D341Med (cell line): ENCODE results near the gene MAPRE2.

Experiments
- DNase-seq: peaks from one replicate; pipeline ENCODE4 v3.0.0; 2012; ENCODE audit warnings: low spot score

MAPRE2 gene

DNA sequence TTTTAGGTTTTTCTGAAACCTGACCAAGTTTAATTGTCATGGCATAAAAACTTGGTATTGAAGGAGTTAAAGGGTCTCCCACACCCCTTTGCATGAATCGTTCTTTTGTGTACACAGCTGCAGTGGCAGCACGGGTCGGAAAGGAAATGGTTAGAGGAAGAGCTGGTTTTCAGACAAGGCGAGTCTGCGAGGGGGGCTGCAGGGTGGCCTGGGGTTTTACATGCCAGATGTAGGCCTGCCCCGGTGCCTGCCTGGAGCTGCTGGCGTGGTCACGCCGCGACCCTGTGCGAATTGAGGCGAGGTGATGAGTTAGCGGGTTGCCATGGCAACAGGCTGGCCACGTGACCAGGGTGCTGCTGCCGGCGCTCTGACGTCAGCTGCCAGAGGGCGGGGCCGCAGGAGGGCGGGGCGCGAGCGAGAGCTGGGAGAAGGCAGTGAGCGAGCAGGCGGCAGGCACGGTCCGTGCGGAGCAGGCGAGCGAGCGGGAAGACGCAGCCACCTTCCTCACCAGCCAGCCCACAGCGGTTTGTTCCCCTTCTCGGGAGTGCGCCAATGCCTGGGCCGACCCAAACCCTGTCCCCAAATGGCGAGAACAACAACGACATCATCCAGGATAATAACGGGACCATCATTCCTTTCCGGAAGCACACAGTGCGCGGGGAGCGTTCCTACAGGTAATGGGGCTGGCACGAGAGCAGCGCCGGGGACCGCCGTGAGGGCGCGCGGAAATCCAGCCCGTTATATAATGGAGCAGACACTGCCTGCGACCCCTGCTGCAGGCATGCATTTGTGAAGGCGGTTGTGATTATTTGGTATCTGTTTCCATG, at the start of gene MAPRE2:
TSS of gene MAPRE2 (plus strand) at position 426 of the 827 bp plus-strand sequence. CDS start at position 553, 127 bp downstream.
- peak; percentile 100 for DNase-seq

DNA sequence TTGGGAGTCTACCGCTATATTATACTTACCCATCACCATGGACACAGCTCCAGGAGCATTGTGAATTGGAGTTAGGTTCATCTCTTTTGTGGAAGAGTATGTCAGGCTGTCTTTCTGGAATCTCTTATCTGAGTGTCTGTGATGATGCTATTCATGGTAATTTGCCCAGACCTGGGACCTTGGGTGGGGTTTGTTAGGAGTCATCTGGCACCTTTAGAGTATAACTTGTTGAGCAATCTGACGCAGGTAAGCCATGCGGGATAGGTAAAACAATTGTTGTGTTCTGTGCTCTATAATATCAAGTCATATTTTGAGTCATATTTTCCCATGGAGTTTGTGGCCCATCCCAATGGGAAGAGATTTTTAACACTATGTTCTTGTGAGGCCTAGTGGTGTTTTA, 49.7 kb upstream of the MAPRE2 start:
- no peak for DNase-seq

DNA sequence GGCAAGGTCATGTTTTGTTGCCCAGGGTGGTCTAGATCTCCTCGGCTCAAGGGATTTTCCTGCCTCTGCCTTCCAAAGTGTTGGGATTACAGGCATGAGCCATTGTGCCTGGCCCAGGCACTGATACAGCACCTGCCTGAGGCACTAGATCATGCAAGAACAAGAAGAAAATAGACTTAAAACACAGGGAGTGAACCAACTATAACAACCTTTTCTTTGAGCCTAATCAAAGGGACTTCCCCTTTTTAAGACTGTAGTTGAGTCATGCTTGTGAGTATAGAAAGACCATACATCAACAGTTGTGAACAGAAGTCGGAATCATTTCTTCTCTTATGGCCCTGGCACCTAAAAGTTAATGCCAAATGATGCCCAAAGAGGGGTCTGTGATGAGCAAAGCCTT, 47.9 kb upstream of the MAPRE2 start:
- no peak for DNase-seq

DNA sequence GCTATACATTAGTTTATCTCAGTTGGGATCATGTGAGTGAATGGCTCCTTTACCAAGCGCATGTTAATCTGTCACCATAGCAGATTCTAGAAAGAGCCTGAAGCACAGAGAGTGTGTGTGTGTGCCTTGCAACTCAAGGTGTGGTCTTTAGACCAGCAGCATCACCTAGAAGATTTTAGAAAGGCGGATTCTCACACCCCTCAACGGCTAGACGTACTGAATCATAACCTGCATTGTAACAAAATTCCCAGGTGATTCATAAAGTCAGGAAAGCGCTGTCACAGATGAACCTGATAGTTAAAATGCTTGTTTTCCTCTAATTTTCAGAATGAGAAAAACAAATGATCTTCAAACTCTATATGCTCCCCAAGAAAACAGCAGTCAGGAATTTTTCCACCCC, 45.5 kb upstream of the MAPRE2 start:
- DNase-seq, result no peak

DNA sequence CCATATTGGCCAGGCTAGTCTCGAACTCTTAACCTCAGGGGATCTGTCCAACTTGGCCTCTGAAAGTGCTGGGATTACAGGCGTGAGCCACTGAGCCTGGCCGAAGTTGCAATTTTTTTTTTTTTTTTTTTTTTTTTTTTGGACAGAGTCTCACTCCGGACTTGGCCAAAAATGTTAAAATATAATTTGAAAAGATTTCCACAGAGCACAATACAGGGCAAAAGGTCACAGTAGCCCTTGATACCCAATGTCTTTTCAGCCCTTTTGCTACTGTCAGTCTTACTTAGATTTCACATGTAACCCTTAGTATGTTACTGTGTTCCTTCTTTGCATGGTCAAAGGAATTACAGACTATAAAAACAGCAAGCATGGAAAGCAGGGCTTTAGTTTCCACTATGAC, 42.6 kb upstream of the MAPRE2 start:
- DNase-seq, result no peak

DNA sequence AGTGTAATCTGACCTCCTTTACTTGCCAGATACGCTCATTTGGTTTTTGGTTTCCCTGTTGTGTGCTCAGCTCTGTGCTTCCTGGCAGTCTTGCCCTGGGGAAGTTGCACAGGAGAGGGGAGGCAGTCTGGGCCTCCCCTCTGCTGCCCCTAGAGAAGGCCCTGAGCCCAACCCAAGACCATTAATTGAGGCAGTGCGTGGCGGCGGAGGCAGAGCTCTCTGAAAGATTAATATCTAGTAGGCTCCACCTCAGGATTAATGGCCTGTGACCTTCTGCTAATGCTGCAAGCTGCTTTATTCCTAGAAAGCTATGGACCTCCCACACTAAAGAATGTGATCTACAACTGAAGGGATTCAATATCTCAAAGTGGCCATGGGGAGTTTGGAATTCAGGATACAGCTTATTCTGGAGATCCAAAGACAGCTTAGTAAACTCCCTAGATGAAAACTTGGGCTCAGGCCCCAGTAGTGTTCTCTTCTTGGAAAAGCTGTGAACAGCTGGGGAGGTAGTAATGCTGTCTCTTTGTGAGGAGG, 41.4 kb upstream of the MAPRE2 start:
- peak; percentile 45 for DNase-seq

DNA sequence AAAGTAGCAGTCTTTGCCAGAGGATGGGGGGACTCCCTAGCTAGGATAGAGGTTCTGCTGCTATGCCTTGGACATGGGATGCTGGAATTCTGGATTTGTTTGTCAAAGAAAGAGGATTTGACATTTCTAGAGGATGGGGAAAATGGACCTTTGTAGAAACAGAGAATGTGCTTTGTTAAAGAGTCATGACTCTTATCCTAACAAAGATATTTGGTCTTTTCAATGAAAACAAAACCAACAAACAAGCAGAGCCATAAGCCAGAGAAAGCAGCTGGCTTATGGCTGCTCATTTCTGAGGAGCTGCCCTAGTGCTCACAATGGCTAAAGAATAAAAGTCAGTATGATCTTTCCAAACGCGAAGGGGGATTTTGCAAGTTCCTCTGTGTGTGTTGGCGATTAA, 40.8 kb upstream of the MAPRE2 start:
- DNase-seq, result no peak

DNA sequence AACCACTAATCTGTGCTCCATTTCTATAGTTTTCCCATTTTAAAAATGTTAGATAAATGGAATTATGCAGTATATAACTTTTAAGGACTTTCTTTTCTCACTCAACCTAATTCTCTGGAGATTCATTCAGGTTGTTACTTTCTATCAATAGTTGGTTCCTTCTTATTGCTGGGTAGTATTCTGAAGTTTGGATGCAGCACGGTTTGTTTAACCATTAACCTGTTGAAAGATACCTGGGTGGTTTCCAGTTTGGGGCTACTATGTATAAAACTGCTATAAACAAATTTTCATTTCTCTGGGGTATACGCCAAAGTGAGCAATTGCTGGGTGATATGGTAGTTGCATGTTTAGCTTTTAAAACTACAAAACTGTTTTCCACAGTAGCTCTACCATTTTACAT, 39.1 kb upstream of the MAPRE2 start:
- no peak for DNase-seq

DNA sequence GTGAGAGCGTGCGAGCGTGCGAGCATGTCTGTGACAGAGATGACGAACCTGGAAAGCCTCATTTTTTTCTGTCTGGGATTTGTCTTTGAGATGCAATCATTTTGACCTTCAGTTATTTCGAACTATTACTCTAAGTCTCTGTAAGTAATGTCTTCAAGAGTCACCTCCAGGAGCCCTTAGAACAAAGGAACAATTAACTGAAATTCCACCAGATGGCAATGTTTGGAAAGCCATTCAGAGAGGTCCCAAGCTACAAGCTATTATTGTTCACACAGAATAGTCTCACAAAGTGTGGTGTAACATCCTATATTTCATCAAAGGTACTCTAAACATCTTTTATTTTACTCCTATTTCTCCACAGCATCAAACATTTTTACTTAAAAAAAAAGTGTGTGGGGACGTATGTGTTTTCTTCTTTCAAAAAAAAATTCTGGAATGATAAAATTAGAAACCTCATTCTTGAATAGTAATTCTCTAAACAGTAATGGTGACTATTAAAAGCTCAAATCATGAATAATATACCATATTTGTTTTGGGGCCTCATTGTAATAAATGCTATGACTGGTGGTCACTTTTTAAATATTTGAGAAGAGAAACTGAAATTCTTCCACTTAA, 35.1 kb upstream of the MAPRE2 start:
- peak; percentile 75 for DNase-seq

DNA sequence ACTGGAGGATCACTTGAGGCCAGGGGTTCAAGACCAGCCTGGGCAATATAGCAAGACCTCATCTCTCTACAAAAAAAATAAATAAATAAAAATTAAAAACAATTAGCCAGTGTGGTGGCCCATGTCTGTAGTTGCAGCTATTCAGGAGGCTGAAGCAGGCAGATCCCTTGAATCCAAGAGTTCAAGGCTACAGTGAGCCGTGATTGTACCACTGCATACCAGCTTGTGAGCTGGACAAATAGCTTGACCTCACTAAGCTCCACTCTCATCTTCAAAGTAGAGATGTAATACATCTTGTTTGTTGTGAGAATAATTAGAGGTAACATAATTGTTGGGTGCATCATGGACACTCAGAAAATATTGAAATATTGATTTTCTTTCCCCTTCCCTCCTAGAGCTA, 31.1 kb upstream of the MAPRE2 start:
- DNase-seq, result no peak

DNA sequence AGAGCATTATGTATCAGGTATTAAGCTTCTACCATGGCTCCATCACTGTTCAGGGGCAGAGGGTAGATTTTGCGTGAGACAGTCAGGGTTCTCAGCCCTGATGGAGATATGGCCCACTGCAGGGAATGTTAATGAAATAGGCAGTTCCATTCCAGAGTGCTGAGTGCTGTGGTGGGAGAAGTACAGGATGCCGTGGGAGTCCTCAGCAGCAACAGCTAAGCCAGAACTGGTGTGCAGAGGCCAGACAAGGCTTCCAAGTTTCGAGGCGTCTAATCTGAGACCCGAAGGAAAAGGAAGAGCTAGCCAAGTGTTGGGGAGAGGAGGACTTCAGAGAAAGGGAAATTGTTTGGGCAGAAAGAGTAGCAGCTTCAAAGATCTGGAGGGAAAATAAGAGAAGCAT, 30.2 kb upstream of the MAPRE2 start:
- no peak for DNase-seq

DNA sequence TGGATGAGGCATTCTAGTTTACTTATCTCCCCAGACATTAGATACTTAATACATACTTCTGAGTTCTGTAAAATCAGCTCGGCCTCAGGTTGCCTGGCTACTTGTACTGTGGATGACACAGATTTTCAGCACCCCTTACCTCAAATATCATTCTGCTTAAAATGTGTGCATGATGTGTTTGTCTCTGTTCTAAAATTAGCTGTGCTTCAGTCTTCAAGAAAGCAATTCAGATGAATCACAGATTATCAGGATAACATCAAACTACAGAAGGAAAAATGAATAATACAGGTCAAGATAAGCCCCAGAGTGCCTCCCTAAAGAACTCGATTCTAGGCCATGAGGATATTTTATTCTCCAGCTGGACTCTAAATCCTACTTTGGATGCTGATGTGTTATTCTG, 21.3 kb upstream of the MAPRE2 start:
- DNase-seq, result no peak

DNA sequence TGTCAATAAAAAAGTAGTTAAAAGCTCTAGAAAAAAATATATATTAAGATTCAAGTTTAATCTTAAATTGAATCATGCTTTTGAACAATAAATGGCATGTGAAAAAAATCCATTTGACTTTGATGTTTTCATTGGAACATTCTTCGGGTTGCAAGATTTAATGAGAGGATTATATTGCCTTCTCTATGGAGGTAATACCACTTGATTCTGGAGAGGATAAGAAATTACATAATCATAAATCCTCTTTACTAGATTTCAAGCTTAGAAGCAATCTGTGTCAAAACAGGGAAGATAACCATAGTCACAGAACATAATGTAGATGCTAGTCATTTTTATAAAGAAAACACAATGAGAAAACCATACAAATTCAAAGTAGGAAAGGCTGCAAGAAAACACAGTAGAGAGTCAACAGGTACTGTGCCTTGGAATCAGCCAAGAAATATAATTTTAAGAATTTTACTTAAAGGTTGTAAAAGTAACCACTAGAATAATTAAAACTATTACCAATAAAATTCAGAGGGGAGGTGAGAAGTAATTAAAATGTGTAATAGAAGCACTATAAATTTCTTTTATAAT, 18.7 kb upstream of the MAPRE2 start:
- peak; percentile 46 for DNase-seq

DNA sequence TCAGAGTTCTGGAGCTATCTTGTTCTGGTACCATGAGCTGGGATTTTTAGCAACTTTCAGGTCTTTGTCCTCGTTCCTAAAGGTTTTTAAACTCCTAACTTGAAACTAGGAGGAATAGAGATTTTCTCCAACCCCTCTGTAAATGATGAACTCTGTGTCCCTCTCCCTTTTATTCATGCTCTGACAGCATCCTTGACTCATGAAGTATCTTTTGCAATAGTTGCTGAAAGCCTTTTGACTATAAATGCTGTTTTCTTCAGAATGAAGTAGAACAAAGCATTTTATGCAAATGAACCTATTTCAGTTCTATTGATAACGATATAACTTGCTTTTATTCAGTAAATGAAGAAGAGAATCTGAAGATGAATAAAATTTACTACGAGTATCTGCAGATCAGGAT, 17.0 kb upstream of the MAPRE2 start:
- no peak for DNase-seq

DNA sequence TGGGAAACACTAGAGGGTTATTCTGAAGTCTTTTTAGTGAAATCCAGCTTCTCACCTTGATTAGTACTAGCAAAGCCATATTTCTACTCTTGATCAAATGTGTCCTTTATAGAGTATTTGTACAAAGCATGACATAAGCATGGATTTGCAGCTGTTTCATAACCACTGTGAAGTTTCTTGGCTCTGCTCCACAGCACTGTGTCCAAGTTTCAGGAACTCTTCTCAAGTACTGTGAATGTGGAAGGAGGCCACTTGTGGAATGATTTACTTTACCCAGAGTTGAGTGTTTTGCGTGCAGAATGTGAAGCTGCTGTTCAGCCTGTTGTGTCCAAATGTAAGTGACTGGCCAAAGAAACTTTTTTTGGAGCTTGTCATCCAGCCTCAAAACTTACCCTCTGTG, 16.2 kb upstream of the MAPRE2 start:
- DNase-seq, result no peak

DNA sequence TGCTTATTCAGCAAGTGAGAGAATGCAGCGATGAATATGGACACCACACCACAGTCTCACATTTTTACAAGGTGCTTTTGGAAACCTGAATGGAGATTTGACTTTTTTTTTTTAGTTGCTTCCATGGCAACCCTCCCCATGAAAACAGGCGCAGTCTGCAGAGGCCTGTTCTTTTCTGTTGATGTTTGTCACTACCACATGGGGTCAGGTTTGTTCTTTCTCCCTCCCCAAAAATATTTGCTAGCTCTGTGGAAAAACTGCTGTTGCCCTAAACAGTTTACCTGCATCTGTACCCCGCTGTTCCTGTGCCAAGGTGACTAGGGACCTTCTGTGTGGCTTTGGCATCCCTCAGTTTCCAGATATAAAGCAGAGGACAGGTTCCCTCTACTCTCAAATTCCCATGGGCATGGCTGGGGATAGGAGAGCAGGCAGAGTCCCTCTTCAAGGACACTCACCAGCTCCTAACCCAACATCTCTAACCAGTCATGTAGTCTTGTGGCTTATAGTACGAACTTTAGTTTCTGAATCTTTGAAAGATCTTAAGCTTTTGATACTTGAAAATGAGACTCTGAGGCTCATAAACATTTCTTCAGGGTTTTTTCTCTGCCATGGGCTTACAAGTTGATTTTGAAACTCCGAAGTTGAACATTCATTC, 14.7 kb upstream of the MAPRE2 start:
- peak; percentile 58 for DNase-seq

DNA sequence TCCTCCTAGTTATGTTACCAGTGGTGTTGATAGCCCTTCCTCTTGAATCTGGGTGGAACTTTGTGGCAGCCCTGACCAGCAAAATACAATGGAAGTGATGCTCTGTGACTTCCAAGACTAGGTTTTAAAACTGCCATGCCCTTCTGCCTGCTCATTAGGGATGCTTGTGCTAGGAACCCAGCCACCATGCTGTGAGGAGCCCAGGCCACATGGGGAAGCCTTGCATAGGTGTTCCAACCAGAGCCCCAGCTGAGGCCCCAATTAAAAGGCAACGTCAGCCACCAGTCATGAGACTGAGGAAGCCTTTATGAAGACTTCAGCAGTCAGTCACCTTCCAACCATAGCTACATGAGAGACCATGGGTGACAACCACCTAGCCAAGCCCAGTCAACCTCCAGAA, 14.0 kb upstream of the MAPRE2 start:
- no peak for DNase-seq

DNA sequence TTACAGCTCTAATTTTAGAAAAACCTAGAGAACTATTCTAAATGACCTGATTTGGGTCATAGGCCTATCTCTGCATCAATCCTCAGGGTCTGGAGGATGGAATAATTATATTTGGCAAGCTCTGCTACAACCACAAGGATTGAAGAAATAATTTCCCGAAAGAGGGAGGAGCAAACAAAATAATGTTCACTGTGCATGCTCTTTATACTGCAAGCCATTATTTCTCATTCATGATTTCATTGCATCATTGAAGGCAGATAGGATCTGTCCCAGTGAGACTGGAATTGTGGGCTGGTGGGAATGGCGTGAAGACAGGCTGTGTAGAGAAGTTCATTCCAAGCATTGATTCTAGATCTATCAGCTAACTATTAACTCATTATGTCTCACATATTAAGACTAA, 12.7 kb upstream of the MAPRE2 start:
- no peak for DNase-seq

DNA sequence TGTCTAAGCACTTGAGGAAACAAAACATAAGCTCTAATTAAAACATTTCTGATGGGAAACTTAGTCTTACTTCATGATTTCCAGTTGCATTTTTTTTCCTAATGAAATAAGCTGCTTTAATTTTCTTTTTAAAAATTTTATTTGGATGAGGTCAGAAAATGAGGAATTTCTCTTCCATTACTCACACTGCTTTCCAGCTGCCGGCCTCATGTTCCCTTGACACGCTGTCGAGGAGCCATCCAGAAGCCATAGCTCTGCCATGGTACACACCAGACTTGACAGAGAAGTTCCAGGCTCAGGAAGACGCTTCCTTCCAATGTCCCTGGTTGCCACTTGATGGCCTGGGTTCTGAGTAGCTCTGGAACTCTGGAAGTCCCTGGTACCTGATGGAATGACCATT, 12.1 kb upstream of the MAPRE2 start:
- DNase-seq, result no peak

DNA sequence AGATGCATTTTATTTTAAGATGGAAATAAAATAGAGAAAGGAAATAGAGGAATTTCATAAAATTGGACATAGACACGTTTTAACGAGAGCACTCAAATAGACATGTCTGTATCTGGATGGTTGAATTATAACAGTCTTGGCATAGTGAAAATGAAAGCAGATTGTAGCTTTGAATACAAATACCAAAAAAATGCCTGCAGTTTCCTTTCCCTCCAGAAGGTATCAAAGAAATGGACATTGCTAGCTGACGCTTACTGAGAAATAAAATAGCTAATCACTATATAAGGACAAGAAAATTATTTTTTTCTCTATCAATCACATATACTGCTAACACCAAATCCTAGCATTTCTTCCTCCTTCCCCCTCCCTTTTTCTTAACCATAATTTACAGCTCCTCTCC, 11.4 kb upstream of the MAPRE2 start:
- no peak for DNase-seq

DNA sequence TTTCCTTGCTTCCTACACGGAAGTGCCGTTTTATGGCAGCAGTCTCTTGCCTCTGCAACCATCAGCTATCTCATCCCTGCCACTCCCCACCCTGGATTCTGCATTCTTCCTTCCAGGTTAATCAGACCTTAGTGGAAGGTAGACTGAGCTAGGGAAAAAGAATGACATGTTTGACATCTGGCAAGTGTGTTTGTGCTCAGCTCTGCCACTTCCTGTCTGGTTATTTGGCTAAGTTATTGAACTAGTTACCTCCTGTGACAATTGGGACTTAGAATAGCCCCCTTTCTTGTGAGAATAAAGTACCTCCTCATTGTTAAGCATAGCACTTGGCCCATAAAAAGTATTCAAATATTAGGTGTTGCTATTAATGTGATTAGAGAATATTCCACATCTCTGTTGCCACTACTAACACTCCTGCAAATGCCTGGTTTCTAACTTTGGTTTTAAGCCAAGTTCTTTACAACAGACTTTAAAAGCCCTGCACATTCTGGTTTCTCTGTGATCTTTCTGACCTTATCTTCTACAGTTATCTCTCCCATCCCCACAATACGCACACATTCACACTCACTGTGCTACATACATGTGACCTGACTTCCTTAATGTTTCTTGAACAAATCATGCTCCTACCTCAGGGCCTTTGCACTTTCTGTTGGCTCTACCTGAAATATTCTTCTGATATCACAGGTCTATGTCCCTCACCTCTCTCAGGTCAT, 10.8 kb upstream of the MAPRE2 start:
- DNase-seq, result no peak

DNA sequence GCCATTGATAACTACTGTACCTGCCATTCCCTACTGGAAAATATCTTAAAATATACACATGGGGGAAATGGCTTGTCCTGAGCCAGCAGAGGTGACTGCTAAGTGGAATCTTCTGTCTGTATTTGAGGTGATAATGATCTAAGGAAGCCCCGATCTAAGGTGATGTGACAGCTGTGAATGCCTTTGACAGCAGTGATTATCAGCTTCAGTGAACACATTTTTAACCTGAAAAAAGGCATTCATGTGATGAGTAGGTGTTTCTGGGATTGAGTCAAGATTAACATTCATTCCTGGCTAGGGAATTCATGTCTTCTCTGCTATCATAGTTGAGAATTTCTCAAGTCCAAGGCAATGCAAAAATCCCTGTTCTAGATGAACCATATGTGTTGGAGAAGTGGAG, 9.1 kb upstream of the MAPRE2 start:
- no peak for DNase-seq
